ENCODE data around the gene NMT1.
"Not testable (repeated sequence)": the region's sequence is repeated elsewhere in the genome, so short reads cannot be mapped to it uniquely, and the experiment has no call there.

Gene NMT1

GRCh38 chr17:45120558-45120957, 59.4 kb downstream of the NMT1 start:
- DNase-seq (ENCODE audit: low read depth): no peak

GRCh38 chr17:45121055-45121454, 59.9 kb downstream of the NMT1 start:
- DNase-seq (ENCODE audit: low read depth): no peak

GRCh38 chr17:45123076-45123770, 62.1 kb downstream of the NMT1 start:
- no peak for DNase-seq (ENCODE audit: low read depth)

GRCh38 chr17:45123930-45124796, 63.0 kb downstream of the NMT1 start:
- peak; percentile 76 for DNase-seq (ENCODE audit: low read depth)

- DNase-seq (ENCODE audit: low read depth): not testable (repeated sequence)
Measured at GRCh38 chr17:45124797-45125122, 63.6 kb downstream of the NMT1 start.

- DNase-seq (ENCODE audit: low read depth): no peak
Measured at GRCh38 chr17:45125509-45125908, 64.4 kb downstream of the NMT1 start.

GRCh38 chr17:45127207-45127547, 66.1 kb downstream of the NMT1 start:
- no peak for DNase-seq (ENCODE audit: low read depth)

GRCh38 chr17:45127548-45128300, 66.6 kb downstream of the NMT1 start:
- DNase-seq (ENCODE audit: low read depth): peak; percentile 27

GRCh38 chr17:45128331-45128730, 67.2 kb downstream of the NMT1 start:
- no peak for DNase-seq (ENCODE audit: low read depth)

GRCh38 chr17:45128989-45129388, 67.9 kb downstream of the NMT1 start:
- no peak for DNase-seq (ENCODE audit: low read depth)

GRCh38 chr17:45129426-45129939, 68.4 kb downstream of the NMT1 start:
- DNase-seq (ENCODE audit: low read depth): peak; percentile 42

GRCh38 chr17:45129940-45130680, 69.0 kb downstream of the NMT1 start:
- no peak for DNase-seq (ENCODE audit: low read depth)

GRCh38 chr17:45130681-45131615, 69.8 kb downstream of the NMT1 start:
- DNase-seq (ENCODE audit: low read depth): no peak

- DNase-seq (ENCODE audit: low read depth): no peak
Measured at GRCh38 chr17:45131616-45132319, 70.7 kb downstream of the NMT1 start.

GRCh38 chr17:45132320-45132571, 71.1 kb downstream of the NMT1 start, which contains the start of gene PLCD3:
Gene PLCD3, minus strand, starts transcription at chr17:45132515. Its CDS starts 105 bp downstream, at chr17:45132410.
- no peak for DNase-seq (ENCODE audit: low read depth)

- peak; percentile 44 for DNase-seq (ENCODE audit: low read depth)
Measured at GRCh38 chr17:45132572-45133463, 71.7 kb downstream of the NMT1 start.

GRCh38 chr17:45135192-45135977, 74.3 kb downstream of the NMT1 start, which contains the start of gene ACBD4:
Gene ACBD4, plus strand, starts transcription at chr17:45135687. Its CDS starts 458 bp downstream, at chr17:45136145.
- DNase-seq (ENCODE audit: low read depth): peak; percentile 93

Measured in GM04504 (cell line).